ENCODE data around the gene DEFB110.

The DEFB110 gene

DNA sequence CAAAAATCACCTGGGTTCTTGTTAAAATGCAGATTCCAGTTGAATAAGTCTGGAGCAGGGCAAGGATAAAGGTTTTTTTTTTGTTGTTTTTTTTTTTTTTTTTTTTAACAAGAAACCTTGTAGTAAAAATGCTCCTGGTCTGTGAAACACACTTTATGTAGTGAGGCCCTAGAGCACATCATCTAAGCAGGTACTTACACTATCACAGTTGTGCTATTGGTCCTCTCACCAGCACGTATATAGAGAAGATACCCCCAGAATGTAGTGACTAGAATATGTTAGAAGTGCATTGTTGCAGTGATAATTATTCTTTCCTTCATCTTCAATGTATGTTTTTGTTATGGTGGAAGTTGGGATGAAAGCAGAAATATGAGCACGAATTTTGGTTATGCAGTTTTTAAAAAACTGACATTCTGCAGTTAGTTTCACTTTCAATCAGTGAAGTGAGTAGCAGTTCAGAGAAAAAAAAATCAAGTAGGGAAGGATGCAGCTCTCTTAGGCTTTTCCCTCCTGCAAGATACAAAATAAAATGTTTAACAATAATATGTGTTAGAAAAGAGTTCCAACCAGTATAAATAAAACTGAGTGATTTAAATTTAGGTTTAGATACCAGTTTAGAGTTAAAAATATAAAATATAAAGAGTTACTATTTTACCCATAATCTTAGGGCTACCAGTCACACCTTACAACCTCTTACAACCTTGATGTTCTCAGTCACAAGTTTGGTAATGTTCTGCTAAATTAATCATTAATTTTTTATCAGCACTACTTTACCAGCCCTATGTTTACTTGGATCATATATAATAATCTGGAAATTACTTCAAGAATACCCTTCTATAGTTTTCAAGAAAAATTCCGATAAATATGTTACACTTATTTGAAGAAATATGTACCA, 43.2 kb downstream of the DEFB110 start:
- in situ Hi-C loops (cut with MboI; ENCODE audit: low sequenced_read_pairs, unreplicated experiment): no loop called here
- no peak for DNase-seq (ENCODE audit: low spot score)
- TF ChIP-seq CTCF (IDR thresholded peaks at IDR 0.05; ENCODE audit: borderline replicate concordance, control extremely low read depth, extremely low read depth, insufficient read depth, missing control alignments): no peak

DNA sequence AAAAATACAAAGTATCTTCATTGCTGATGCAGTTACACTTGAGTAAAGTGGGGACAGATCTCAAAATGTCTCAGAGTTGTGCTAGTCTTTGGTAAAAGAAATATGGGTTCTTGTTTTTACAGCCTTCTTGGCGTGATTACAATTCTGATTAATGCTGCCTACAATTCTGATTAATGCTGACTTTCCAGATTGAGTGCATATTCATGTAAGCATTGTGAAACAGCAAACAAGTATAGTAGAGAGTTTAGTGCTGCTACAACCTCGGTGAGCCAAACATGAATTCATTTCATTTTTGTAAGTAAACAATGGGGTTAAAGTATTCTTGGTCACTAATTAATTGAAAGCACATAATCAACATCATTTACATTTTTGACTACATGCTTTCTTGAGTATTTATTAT, 52.2 kb downstream of the DEFB110 start, which contains the start of gene DEFB113:
Gene DEFB113, minus strand, starts transcription at position 21 of the 400 bp plus-strand sequence. Its CDS starts 0 bp downstream, at position 21.
- in situ Hi-C loops (cut with MboI; ENCODE audit: low sequenced_read_pairs, unreplicated experiment): no loop called here
- no peak for DNase-seq (ENCODE audit: low spot score)
- TF ChIP-seq CTCF (IDR thresholded peaks at IDR 0.05; ENCODE audit: borderline replicate concordance, control extremely low read depth, extremely low read depth, insufficient read depth, missing control alignments): no peak
